GM23248 (cell line): ENCODE data around the gene CLCNKB. TPM values are rescaled to one million over a fixed set of nuclear protein-coding genes. Genes with fewer than 3 reads are reported as not detected.

Experiments
- DNase-seq: peaks from one replicate; pipeline ENCODE4 v3.0.0-alpha.2; 2015
- H2AFZ ChIP-seq: fragments of 200-600 bp; sonication (generic); 2 replicates; pipeline ENCODE4 v1.6.1; 2016; ENCODE audit warnings: antibody characterized with exemption
- H3F3A ChIP-seq: fragments of 200-600 bp; sonication (generic); 2 replicates; pipeline ENCODE4 v1.6.1; 2016; ENCODE audit warnings: mild to moderate bottlenecking, antibody characterized with exemption, mixed run types; ENCODE audit not compliant: insufficient read depth
- H3K27ac ChIP-seq: fragments of 200-600 bp; sonication (generic); 2 replicates; pipeline ENCODE4 v1.5.1; 2016; ENCODE audit warnings: mild to moderate bottlenecking
- H3K27me3 ChIP-seq: fragments of 200-600 bp; sonication (generic); replicated peaks from 2 replicates; pipeline ENCODE4 v1.6.1; 2016; ENCODE audit warnings: mild to moderate bottlenecking; ENCODE audit not compliant: insufficient read depth
- H3K36me3 ChIP-seq: fragments of 200-600 bp; sonication (generic); 2 replicates; pipeline ENCODE4 v1.6.1; 2016; ENCODE audit warnings: low read depth, mild to moderate bottlenecking
- H3K4me1 ChIP-seq: fragments of 200-600 bp; sonication (generic); 2 replicates; pipeline ENCODE4 v1.6.1; 2016; ENCODE audit warnings: mild to moderate bottlenecking; ENCODE audit not compliant: insufficient read depth
- H3K4me2 ChIP-seq: fragments of 200-600 bp; sonication (generic); one replicate; pipeline ENCODE4 v1.6.1; 2016; ENCODE audit warnings: mild to moderate bottlenecking; ENCODE audit not compliant: unreplicated experiment
- H3K4me3 ChIP-seq: fragments of 200-600 bp; sonication (generic); 2 replicates; pipeline ENCODE4 v1.5.1; 2016; ENCODE audit warnings: mild to moderate bottlenecking
- H3K79me2 ChIP-seq: fragments of 200-600 bp; sonication (generic); 2 replicates; pipeline ENCODE4 v1.6.1; 2016; ENCODE audit warnings: mild to moderate bottlenecking; ENCODE audit not compliant: insufficient read depth
- H3K9ac ChIP-seq: fragments of 200-600 bp; sonication (generic); 2 replicates; pipeline ENCODE4 v1.6.1; 2016; ENCODE audit warnings: mild to moderate bottlenecking
- H3K9me2 ChIP-seq: fragments of 200-600 bp; sonication (generic); 2 replicates; pipeline ENCODE4 v1.6.1; 2016; ENCODE audit warnings: mixed run types, mild to moderate bottlenecking, moderate library complexity; ENCODE audit not compliant: insufficient read depth
- H3K9me3 ChIP-seq: fragments of 200-600 bp; sonication (generic); one replicate; pipeline ENCODE4 v1.6.1; 2017; ENCODE audit warnings: low read depth
- H4K20me1 ChIP-seq: fragments of 200-600 bp; sonication (generic); 2 replicates; pipeline ENCODE4 v1.6.0; 2016; ENCODE audit not compliant: insufficient read depth
- EZH2 ChIP-seq: fragments of 200-600 bp; sonication (generic); IDR thresholded peaks from 2 replicates; pipeline ENCODE4 v1.6.1; 2018; ENCODE audit warnings: antibody characterized with exemption, mild to moderate bottlenecking; ENCODE audit not compliant: insufficient read depth, poor library complexity, severe bottlenecking
- EZH2phosphoT487 ChIP-seq: fragments of 200-600 bp; sonication (generic); IDR thresholded peaks from 2 replicates; pipeline ENCODE4 v1.6.1; 2018; ENCODE audit warnings: antibody characterized with exemption, moderate library complexity, mild to moderate bottlenecking, low read depth; ENCODE audit not compliant: insufficient read depth
- WGBS, 2 experiments: methylation state at CpG; one replicate each; pipeline ENCODE4 v1.1.6; 2015 to 2017; ENCODE audit warnings: low lambda C conversion rate in 2 of 2, low coverage in 1 of 2; ENCODE audit errors: missing lambda C conversion rate in 2 of 2; 5-methylcytosine and 5-hydroxymethylcytosine counted together
- in situ Hi-C: fragments of 300-500 bp; cut with MboI; formaldehyde crosslinking; loops from 2 replicates; pipeline ENCODE4 v1.15.0; 2020
- polyA plus RNA-seq: library from polyadenylated mRNA; unstranded; fragments of >200 nt; fragmentation: Nextera tagmentation; extraction: Ambion mirVana; gene quantifications from 2 replicates; pipeline ENCODE4 v1.2.1, GENCODE V29; 2016
- total RNA-seq: library from RNA; depleted of rRNA; stranded (reverse); fragments of >200 nt; shearing (Covaris generic); gene quantifications from 2 replicates; pipeline ENCODE4 v1.2.3, GENCODE V29; 2014

CLCNKB gene
- total and polyA plus RNA-seq, 2 experiments from 2014 or later = not detected

DNA sequence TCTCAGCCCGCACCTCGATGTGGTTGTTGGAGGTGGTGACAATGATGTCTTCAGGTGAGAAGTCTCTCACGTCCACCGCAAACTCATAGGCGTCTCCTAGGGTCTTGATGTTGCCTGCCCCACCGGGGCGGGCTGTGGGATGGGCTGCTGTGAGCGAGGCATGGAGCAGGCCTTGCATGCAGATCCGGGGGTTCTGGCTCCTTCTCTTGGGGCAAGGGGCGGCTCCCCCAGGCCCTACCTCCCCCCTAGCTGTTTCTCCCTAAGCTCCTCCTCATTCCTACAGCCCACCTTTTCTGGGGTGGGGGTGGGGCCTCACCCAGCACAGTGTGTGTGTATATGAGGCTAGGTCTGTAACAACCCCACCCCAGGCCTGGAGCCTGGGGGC lies 26.5 kb upstream of the CLCNKB start:
- Histone ChIP-seq H3K36me3 (no peaks in the 10 kb centered on the region), H3K9me3 (no peaks in the 10 kb centered on the region), H3K4me2 (peak overlapping the region; percentile 64), H3K27ac (peak overlapping the region; percentile 82), H4K20me1 (no peaks in the 10 kb centered on the region), H3K4me3 (peak overlapping the region; percentile 52), H2AFZ (no peak overlapping the region; the same call in 1 of the 2 replicates), H3K79me2 (no peaks in the 10 kb centered on the region), H3K9me2 (no peaks in the 10 kb centered on the region), H3F3A (peaks cover 17% of the 10 kb centered on the region), H3K27me3 (no peaks in the 10 kb centered on the region), H3K9ac (peak overlapping the region; percentile 79), H3K4me1 (peaks cover 58% of the 10 kb centered on the region)
- in situ Hi-C loops = no loop called here
- WGBS, 2 experiments = 82 to 94% methylated on average over 5 to 10 of the region's 10 CpGs
- DNase-seq = no peak
- TF ChIP-seq EZH2 = no peak
- no peak for TF ChIP-seq EZH2phosphoT487

- H3F3A ChIP-seq = peaks cover 12% of the 10 kb centered on the region
- TF ChIP-seq EZH2 = no peak
- no peak for TF ChIP-seq EZH2phosphoT487
- H3K4me1 ChIP-seq = peaks cover 55% of the 10 kb centered on the region
- H3K4me3 ChIP-seq = peak within 1 kb of the TSS; percentile 52
- no peaks in the 10 kb centered on the region for H3K9me2 ChIP-seq
- peak; percentile 93 for DNase-seq
- H3K9me3 ChIP-seq = no peaks in the 10 kb centered on the region
- H3K79me2 ChIP-seq = no peaks in the 10 kb centered on the region
- no peaks in the 10 kb centered on the region for H3K27me3 ChIP-seq
- H2AFZ ChIP-seq = peak within 1 kb of the TSS; percentile 83
- H4K20me1 ChIP-seq = no peaks in the 10 kb centered on the region
- WGBS, 2 experiments = 7 to 8% methylated on average over 35 to 37 of the region's 37 CpGs
- H3K9ac ChIP-seq = peak within 1 kb of the TSS; percentile 79
- in situ Hi-C loops = no loop called here
- peak within 1 kb of the TSS; percentile 64 for H3K4me2 ChIP-seq
- no peaks in the 10 kb centered on the region for H3K36me3 ChIP-seq
- peak within 1 kb of the TSS; percentile 82 for H3K27ac ChIP-seq
Observed at GRCh38 chr1:16017461-16018303, 25.9 kb upstream of the CLCNKB start, which contains the start of gene HSPB7. TSS of gene HSPB7 (minus strand) at chr1:16018043. CDS start at chr1:16017963, 80 bp downstream.

DNA sequence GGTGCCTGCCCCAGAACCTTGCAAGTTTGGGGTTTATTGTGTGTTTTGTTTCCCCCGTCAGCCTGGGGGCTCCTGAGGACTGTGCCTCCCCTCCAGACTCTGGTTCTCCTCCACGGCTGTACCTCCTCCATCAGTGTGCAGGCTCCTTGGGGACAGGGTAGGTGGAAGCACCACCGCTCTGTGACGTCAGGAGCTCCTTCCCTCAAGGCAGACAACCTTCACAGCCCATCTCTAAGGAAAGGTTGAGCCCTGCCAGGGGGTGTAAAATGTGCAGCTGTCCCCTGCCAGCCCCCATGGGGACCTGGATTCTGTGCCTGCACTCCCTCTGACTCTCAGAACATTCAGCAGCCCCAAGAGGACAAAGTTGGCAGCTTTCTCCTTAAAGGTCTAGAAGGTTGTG lies 25.3 kb upstream of the CLCNKB start:
- H3K9me2 ChIP-seq = no peaks in the 10 kb centered on the region
- peak overlapping the region; percentile 83 for H2AFZ ChIP-seq
- peak overlapping the region; percentile 79 for H3K9ac ChIP-seq
- H3K36me3 ChIP-seq = no peaks in the 10 kb centered on the region
- peak; percentile 34 for DNase-seq
- H3K79me2 ChIP-seq = no peaks in the 10 kb centered on the region
- no peaks in the 10 kb centered on the region for H3K9me3 ChIP-seq
- no peaks in the 10 kb centered on the region for H4K20me1 ChIP-seq
- no peaks in the 10 kb centered on the region for H3K27me3 ChIP-seq
- in situ Hi-C loops = no loop called here
- TF ChIP-seq EZH2 (no peak), EZH2phosphoT487 (no peak)
- H3F3A ChIP-seq = peaks cover 12% of the 10 kb centered on the region
- H3K4me2 ChIP-seq = peak overlapping the region; percentile 64
- 31 to 49% methylated on average over 4 of the region's 4 CpGs for WGBS, 2 experiments
- H3K4me1 ChIP-seq = peaks cover 48% of the 10 kb centered on the region
- peak overlapping the region; percentile 30; the same call in 1 of the 2 replicates for H3K4me3 ChIP-seq
- H3K27ac ChIP-seq = peak overlapping the region; percentile 82

GRCh38 chr1:16018749-16019643 lies 24.6 kb upstream of the CLCNKB start:
- H3K9ac ChIP-seq = peak overlapping the region; percentile 79
- 71 to 75% methylated on average over 23 of the region's 23 CpGs for WGBS, 2 experiments

More at GRCh38 chr1:16018749-16019643, 24.6 kb upstream of the CLCNKB start:
- Histone ChIP-seq H3K36me3 (no peaks in the 10 kb centered on the region), H3F3A (peaks cover 12% of the 10 kb centered on the region), H3K27ac (peak overlapping the region; percentile 82), H3K79me2 (no peaks in the 10 kb centered on the region), H3K9me2 (no peaks in the 10 kb centered on the region), H3K4me2 (peak overlapping the region; percentile 64), H3K9me3 (no peaks in the 10 kb centered on the region), H3K27me3 (no peaks in the 10 kb centered on the region), H3K4me1 (peaks cover 43% of the 10 kb centered on the region), H3K4me3 (no peak overlapping the region), H2AFZ (peak overlapping the region; percentile 83; the same call in 1 of the 2 replicates), H4K20me1 (no peaks in the 10 kb centered on the region)
- DNase-seq = peak; percentile 21
- in situ Hi-C loops = no loop called here
- TF ChIP-seq EZH2phosphoT487 (no peak), EZH2 (no peak)
